K562 (cell line): ENCODE measurements around the gene GPATCH3. TPM values are rescaled to one million over a fixed set of nuclear protein-coding genes. Genes with fewer than 3 reads are reported as not detected.

Experiments used
- CREB3L1 ChIP-seq: fragments of 450-650 bp; IDR thresholded peaks from 2 replicates; pipeline ENCODE4 v1.6.1; 2014; ENCODE audit warnings: low read depth, mild to moderate bottlenecking, moderate library complexity, borderline replicate concordance
- ELK1 ChIP-seq: sonication (generic); formaldehyde crosslinking; IDR thresholded peaks from 2 replicates; pipeline ENCODE4 v1.8.1; 2022; ENCODE audit warnings: missing genetic modification reagents
- FIP1L1 ChIP-seq: fragments of 200-400 bp; formaldehyde crosslinking; IDR thresholded peaks from 2 replicates; pipeline ENCODE4 v1.6.1; 2018; ENCODE audit warnings: mild to moderate bottlenecking, low read depth, low read length; ENCODE audit not compliant: poor library complexity, severe bottlenecking
- HMG20A ChIP-seq: fragments of 450-650 bp; formaldehyde crosslinking; conservative IDR thresholded peaks from 2 replicates; pipeline ENCODE4 v1.4.0; 2020; ENCODE audit warnings: mild to moderate bottlenecking, mixed read lengths
- IRF1 ChIP-seq: sonication (generic); formaldehyde crosslinking; IDR thresholded peaks from 2 replicates; pipeline ENCODE4 v1.8.0; 2022; ENCODE audit warnings: missing genetic modification reagents, mild to moderate bottlenecking, borderline replicate concordance
- MLX ChIP-seq, 2 experiments: fragments of 450-650 bp in 1 of 2; sonication (generic) in 1 of 2; formaldehyde crosslinking; conservative IDR thresholded peaks; 2 replicates each; pipeline versions ENCODE4 v1.4.0 to v1.8.1; 2020 to 2022; ENCODE audit warnings: mild to moderate bottlenecking in 1 of 2, missing genetic modification reagents in 1 of 2
- OTX1 ChIP-seq: fragments of 450-650 bp; formaldehyde crosslinking; IDR thresholded peaks from 2 replicates; pipeline ENCODE4 v1.4.0; 2022; ENCODE audit warnings: mild to moderate bottlenecking
- RAD51 ChIP-seq: fragments of 450-650 bp; IDR thresholded peaks from 2 replicates; pipeline ENCODE4 v1.7.1; 2016; ENCODE audit warnings: low read depth, mild to moderate bottlenecking, borderline replicate concordance
- YBX1 ChIP-seq: fragments of 450-650 bp; IDR thresholded peaks from 2 replicates; pipeline ENCODE4 v1.7.1; 2016; ENCODE audit warnings: mild to moderate bottlenecking
- ZNF318 ChIP-seq, 2 experiments: fragments of 450-650 bp; IDR thresholded peaks; 2 replicates each; pipeline ENCODE4 v1.6.1; 2016; ENCODE audit warnings: mild to moderate bottlenecking in 2 of 2, borderline replicate concordance in 1 of 2, low read depth in 1 of 2, moderate library complexity in 1 of 2
- ZNF76 ChIP-seq: fragments of 250-450 bp; sonication (Bioruptor Pico); IDR thresholded peaks from 2 replicates; pipeline ENCODE4 v1.4.0; 2020; ENCODE audit warnings: mild to moderate bottlenecking, moderate library complexity, borderline replicate concordance
- polyA plus RNA-seq, 8 experiments: library from polyadenylated mRNA; depleted of rRNA in 4 of 8; stranded (reverse) in 5 of 8; unstranded in 3 of 8; fragments of >200 nt; fragmentation: Nextera tagmentation in 2 of 8; fragmentation: Illumina TruSeq in 1 of 8; extraction: Ambion mirVana in 2 of 8; extraction: Trizol in 1 of 8; gene quantifications; 2 replicates each; pipeline versions ENCODE4 v1.2.1 to v1.2.3, GENCODE V29; 2011 to 2014; ENCODE audit warnings: inconsistent platforms in 1 of 8, missing spikeins in 1 of 8
- total RNA-seq, 7 experiments: library from RNA; depleted of rRNA in 6 of 7; stranded (reverse); fragments of >200 nt in 6 of 7; fragmentation: Illumina TruSeq in 2 of 7; extraction: Trizol in 2 of 7; gene quantifications; 2 replicates each; pipeline versions ENCODE4 v1.2.1 to v1.2.3, GENCODE V29; 2011 to 2021; ENCODE audit warnings: low replicate concordance in 1 of 7

The GPATCH3 gene
- total and polyA plus RNA-seq, 9 of the 15 experiments (the other 6 are each of a cell fraction or from before 2014, with no cell fraction given) = 1.6 to 23.0 (median 13.3) TPM

GRCh38 chr1:26900001-26900814 is at the start of gene GPATCH3 (continued):
- TF ChIP-seq CREB3L1 (peak; percentile 94), YBX1 (no peak), ELK1 (CRISPR knock-in tag) (no peak), ZNF76 (CRISPR knock-in tag) (no peak), FIP1L1 (no peak), MLX (CRISPR knock-in tag; conservative IDR thresholded peaks at IDR 0.05) (peak in 1 of 2 experiments; percentile 75; a peak in 1 of 4 replicates), OTX1 (CRISPR knock-in tag) (no peak), HMG20A (CRISPR knock-in tag) (no peak), RAD51 (peak; percentile 95), ZNF318 (IDR thresholded peaks at IDR 0.05; ENCODE audit: borderline replicate concordance in 1 of 2, low read depth in 1 of 2) (peak in 1 of 2 experiments; percentile 6; a peak in 1 of 4 replicates), IRF1 (CRISPR knock-in tag) (no peak)
